DND-41 (cell line): ENCODE measurements around the gene SUPT6H.

Experiments used
- ATAC-seq: fragments of 200-7000 bp; cut with Tn5 transposase; 3 replicates; pipeline ENCODE4 v1.9.1; 2021; ENCODE audit warnings: low read depth; ENCODE audit not compliant: insufficient read depth
- DNase-seq: peaks from one replicate; pipeline ENCODE4 v3.0.0-alpha.2; 2020
- H2AFZ ChIP-seq: 2 replicates; pipeline ENCODE4 v1.6.0; 2012; ENCODE audit warnings: low read depth, low read length
- H3K27ac ChIP-seq: 2 replicates; pipeline ENCODE4 v1.5.1; 2012; ENCODE audit warnings: low read length, inconsistent platforms
- H3K27me3 ChIP-seq: fragments of 200-600 bp; sonication (generic); 2 replicates; pipeline ENCODE4 v1.6.0; 2012; ENCODE audit warnings: low read length, mild to moderate bottlenecking, inconsistent platforms; ENCODE audit not compliant: insufficient read depth, poor library complexity
- H3K36me3 ChIP-seq: 2 replicates; pipeline ENCODE4 v1.5.1; 2012; ENCODE audit warnings: low read length, inconsistent platforms; ENCODE audit not compliant: insufficient read depth
- H3K4me1 ChIP-seq: 2 replicates; pipeline ENCODE4 v1.5.1; 2012; ENCODE audit warnings: mild to moderate bottlenecking, low read length; ENCODE audit not compliant: insufficient read depth
- H3K4me2 ChIP-seq: 2 replicates; pipeline ENCODE4 v1.6.0; 2012; ENCODE audit warnings: mild to moderate bottlenecking, moderate library complexity, low read length, inconsistent platforms; ENCODE audit not compliant: insufficient read depth
- H3K4me3 ChIP-seq, 2 experiments: fragments of 200-600 bp in 1 of 2; shearing (Covaris generic) in 1 of 2; 2 replicates each; pipeline ENCODE4 v1.5.1; 2012 to 2016; ENCODE audit warnings: inconsistent platforms in 2 of 2, low read length in 2 of 2, mild to moderate bottlenecking in 2 of 2, low read depth in 1 of 2, moderate library complexity in 1 of 2
- H3K79me2 ChIP-seq: 2 replicates; pipeline ENCODE4 v1.6.0; 2012; ENCODE audit warnings: low read length, inconsistent platforms; ENCODE audit not compliant: insufficient read depth
- H3K9ac ChIP-seq: 2 replicates; pipeline ENCODE4 v1.6.0; 2012; ENCODE audit warnings: low read depth, mild to moderate bottlenecking, inconsistent platforms, low read length, moderate library complexity
- H3K9me3 ChIP-seq: 2 replicates; pipeline ENCODE4 v1.5.1; 2012; ENCODE audit warnings: low read length, moderate library complexity, mild to moderate bottlenecking, inconsistent platforms; ENCODE audit not compliant: insufficient read depth, severe bottlenecking
- H4K20me1 ChIP-seq: 2 replicates; pipeline ENCODE4 v1.6.0; 2012; ENCODE audit warnings: low read length; ENCODE audit not compliant: insufficient read depth
- EZH2 ChIP-seq: IDR thresholded peaks from 3 replicates; pipeline ENCODE4 v1.6.1; 2012; ENCODE audit warnings: borderline replicate concordance, low read depth, mild to moderate bottlenecking, moderate library complexity, low read length, inconsistent platforms; ENCODE audit not compliant: severe bottlenecking
- TF ChIP-seq, protein P1 (sequence below): IDR thresholded peaks from 2 replicates; pipeline ENCODE4 v1.5.1; 2012; ENCODE audit warnings: borderline replicate concordance, low read length, moderate library complexity, mild to moderate bottlenecking; ENCODE audit not compliant: poor library complexity, severe bottlenecking; ENCODE audit errors: extremely low read depth

The SUPT6H gene

DNA sequence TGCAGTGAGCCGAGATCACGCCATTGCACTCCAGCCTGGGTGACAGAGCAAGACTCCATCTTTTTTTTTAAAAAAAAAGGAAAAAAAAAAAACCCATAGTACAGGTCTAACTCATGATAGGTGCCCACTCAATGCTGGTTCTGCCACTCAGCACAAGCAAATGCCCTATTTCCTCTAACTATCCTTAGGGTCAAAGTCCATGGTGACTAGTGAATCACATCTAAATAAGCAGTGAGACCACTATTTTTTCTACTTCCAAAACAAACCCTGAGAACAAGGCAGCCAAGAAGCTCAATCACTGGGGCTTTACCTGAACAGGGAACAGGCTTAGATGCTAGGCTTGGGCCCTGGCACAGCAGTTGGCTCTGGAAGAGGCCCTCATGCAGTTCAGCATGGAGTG lies 20.4 kb upstream of the SUPT6H start:
- peaks cover 51% of the 10 kb centered on the region for H3K79me2 ChIP-seq
- H3K27ac ChIP-seq: no peak overlapping the region
- peaks cover 67% of the 10 kb centered on the region for H3K36me3 ChIP-seq
- H3K4me3 ChIP-seq: no peak overlapping the region
- H4K20me1 ChIP-seq: peaks cover 32% of the 10 kb centered on the region
- ATAC-seq (no peak), DNase-seq (no peak)
- H3K4me2 ChIP-seq: no peak overlapping the region
- no peak overlapping the region for H2AFZ ChIP-seq
- peaks cover 39% of the 10 kb centered on the region for H3K4me1 ChIP-seq
- no peak overlapping the region for H3K9ac ChIP-seq
- no peaks in the 10 kb centered on the region for H3K27me3 ChIP-seq
- TF ChIP-seq, protein P1, sequence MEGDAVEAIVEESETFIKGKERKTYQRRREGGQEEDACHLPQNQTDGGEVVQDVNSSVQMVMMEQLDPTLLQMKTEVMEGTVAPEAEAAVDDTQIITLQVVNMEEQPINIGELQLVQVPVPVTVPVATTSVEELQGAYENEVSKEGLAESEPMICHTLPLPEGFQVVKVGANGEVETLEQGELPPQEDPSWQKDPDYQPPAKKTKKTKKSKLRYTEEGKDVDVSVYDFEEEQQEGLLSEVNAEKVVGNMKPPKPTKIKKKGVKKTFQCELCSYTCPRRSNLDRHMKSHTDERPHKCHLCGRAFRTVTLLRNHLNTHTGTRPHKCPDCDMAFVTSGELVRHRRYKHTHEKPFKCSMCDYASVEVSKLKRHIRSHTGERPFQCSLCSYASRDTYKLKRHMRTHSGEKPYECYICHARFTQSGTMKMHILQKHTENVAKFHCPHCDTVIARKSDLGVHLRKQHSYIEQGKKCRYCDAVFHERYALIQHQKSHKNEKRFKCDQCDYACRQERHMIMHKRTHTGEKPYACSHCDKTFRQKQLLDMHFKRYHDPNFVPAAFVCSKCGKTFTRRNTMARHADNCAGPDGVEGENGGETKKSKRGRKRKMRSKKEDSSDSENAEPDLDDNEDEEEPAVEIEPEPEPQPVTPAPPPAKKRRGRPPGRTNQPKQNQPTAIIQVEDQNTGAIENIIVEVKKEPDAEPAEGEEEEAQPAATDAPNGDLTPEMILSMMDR: no peak
- no peak for TF ChIP-seq EZH2
- H3K9me3 ChIP-seq: no peaks in the 10 kb centered on the region

DNA sequence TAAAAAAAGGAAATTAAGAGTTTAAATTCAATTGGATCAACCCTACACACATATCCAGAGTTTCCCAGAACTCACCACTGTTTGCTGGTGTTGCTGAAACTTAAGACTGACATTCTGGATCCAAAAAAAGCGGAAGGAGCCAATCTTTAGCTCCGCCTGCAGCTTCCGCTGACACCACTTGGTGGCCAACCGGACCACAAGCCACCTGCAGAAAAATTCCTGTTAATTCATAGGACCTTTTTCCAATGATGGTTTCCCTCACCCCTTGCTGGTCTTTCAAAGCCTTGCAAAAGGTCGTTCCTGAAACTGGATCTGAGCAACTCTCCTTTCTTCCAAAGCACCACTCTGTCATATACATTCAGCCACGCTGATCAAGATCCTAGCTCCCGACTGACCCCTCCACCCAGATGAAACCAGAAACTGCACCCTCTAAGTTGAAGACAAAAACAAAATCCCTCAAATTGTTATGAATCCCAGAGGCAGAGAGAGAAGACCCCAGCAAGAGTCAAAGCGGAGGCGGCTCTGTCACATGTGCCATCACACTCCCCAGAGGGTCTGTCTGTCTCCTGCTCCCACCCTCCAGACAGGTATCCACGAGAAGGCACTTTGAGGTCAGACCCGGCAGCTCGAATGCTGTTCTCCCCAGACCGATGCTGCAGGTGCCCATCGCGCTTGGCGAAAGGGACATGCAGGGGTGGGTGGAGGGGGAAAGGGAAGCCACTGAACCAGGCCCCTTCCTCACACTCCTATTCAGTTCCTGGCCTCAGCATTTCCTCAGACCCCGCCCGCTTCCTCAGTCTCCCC lies 17.8 kb upstream of the SUPT6H start:
- ATAC-seq: peak; percentile 4; the same call in 2 of the 3 replicates
- H3K9me3 ChIP-seq: no peaks in the 10 kb centered on the region
- no peaks in the 10 kb centered on the region for H3K27me3 ChIP-seq
- H3K36me3 ChIP-seq: peaks cover 48% of the 10 kb centered on the region
- peak overlapping the region; percentile 78 for H3K4me2 ChIP-seq
- peak overlapping the region; percentile 60 to 86 for H3K4me3 ChIP-seq
- peak overlapping the region; percentile 79 for H2AFZ ChIP-seq
- H3K27ac ChIP-seq: peak overlapping the region; percentile 70
- peaks cover 50% of the 10 kb centered on the region for H3K79me2 ChIP-seq
- peaks cover 49% of the 10 kb centered on the region for H3K4me1 ChIP-seq
- peaks cover 21% of the 10 kb centered on the region; the same call in 1 of the 2 replicates for H4K20me1 ChIP-seq
- H3K9ac ChIP-seq: peak overlapping the region; percentile 77
- DNase-seq: peak; percentile 50
- TF ChIP-seq EZH2: no peak
- TF ChIP-seq, protein P1: peak; percentile 29

DNA sequence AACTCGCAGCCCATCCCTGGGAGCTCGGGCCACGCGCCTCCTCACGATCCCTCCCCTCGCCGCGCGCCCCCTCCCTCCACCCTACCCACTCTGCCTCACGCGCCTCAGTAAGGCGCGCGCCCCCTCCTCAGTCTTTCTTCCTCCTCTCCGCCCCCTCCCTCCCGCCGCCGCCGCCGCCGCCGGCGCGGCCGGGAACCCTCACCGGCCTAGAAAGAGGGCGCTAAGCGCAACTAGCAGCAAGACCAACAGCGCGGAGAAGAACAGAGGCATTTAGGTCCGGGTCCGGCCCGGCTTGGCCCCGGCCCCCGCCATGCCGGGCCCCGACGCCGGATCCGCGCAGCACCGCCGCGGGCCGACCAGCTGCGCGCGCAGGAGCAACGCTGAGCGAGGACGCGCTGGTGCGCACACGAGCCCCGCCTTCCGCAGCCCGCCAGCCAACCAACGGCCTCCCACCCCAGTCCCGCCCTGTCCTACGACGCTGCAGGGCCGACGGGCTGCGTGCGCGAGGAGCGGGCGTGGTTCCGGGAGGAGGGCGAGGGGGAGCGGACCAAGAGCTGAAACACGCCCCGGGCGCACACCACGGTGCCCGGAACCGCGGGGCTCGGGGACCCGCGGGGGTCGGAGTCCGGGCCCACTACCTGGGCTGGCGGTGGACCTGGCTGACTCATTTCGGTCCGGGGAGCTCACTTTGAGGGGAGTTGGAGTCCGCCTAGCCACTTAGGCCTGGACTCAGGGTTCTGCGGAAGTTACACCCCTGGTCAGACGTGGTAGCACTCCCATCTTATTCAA lies 17.0 kb upstream of the SUPT6H start, which contains the start of gene BLTP2:
BLTP2 (minus strand) TSS at position 372 of the 789 bp plus-strand sequence; CDS start at position 270, 102 bp downstream.
- H3K27me3 ChIP-seq: no peaks in the 10 kb centered on the region
- DNase-seq (peak; percentile 97), ATAC-seq (peak; percentile 97)
- peak within 1 kb of the TSS; percentile 78 for H3K4me2 ChIP-seq
- TF ChIP-seq, protein P1: no peak
- TF ChIP-seq EZH2: no peak
- H3K9me3 ChIP-seq: no peaks in the 10 kb centered on the region
- H3K4me3 ChIP-seq: peak within 1 kb of the TSS; percentile 60 to 86
- H3K79me2 ChIP-seq: peaks cover 48% of the 10 kb centered on the region
- H2AFZ ChIP-seq: peak within 1 kb of the TSS; percentile 83
- peak within 1 kb of the TSS; percentile 77 for H3K9ac ChIP-seq
- peak within 1 kb of the TSS; percentile 87 for H3K27ac ChIP-seq
- peaks cover 47% of the 10 kb centered on the region for H3K4me1 ChIP-seq
- H4K20me1 ChIP-seq: peaks cover 21% of the 10 kb centered on the region; the same call in 1 of the 2 replicates
- H3K36me3 ChIP-seq: peaks cover 42% of the 10 kb centered on the region
